Neural progenitor cell (in vitro differentiated cells): ENCODE data around the gene CP. TPM values are rescaled to one million over a fixed set of nuclear protein-coding genes. Genes with fewer than 3 reads are reported as not detected.
"Not testable (repeated sequence)": the region's sequence is repeated elsewhere in the genome, so short reads cannot be mapped to it uniquely, and the experiment has no call there.

Source experiments
- DNase-seq: peaks from one replicate; pipeline ENCODE4 v3.0.0-alpha.2; 2016; ENCODE audit warnings: low spot score
- H2AFZ ChIP-seq: fragments of 200-600 bp; sonication (generic); replicated peaks from 2 replicates; pipeline ENCODE4 v1.6.1; 2016; ENCODE audit warnings: antibody characterized with exemption
- H3F3A ChIP-seq: fragments of 200-600 bp; sonication (generic); 2 replicates; pipeline ENCODE4 v1.6.1; 2016; ENCODE audit warnings: antibody characterized with exemption, low read depth
- H3K27ac ChIP-seq: fragments of 200-600 bp; sonication (generic); 2 replicates; pipeline ENCODE4 v1.5.1; 2016; ENCODE audit warnings: mild to moderate bottlenecking
- H3K27me3 ChIP-seq: fragments of 200-600 bp; sonication (generic); 2 replicates; pipeline ENCODE4 v1.6.1; 2016; ENCODE audit warnings: mild to moderate bottlenecking, moderate library complexity
- H3K36me3 ChIP-seq: fragments of 200-600 bp; sonication (generic); 2 replicates; pipeline ENCODE4 v1.5.1; 2016
- H3K4me1 ChIP-seq: fragments of 200-600 bp; sonication (generic); 2 replicates; pipeline ENCODE4 v1.6.1; 2016; ENCODE audit warnings: mixed run types
- H3K4me2 ChIP-seq: fragments of 200-600 bp; sonication (generic); 2 replicates; pipeline ENCODE4 v1.6.1; 2016
- H3K4me3 ChIP-seq: fragments of 200-600 bp; sonication (generic); 2 replicates; pipeline ENCODE4 v1.5.1; 2016
- H3K79me2 ChIP-seq: fragments of 200-600 bp; sonication (generic); 2 replicates; pipeline ENCODE4 v1.6.1; 2016; ENCODE audit warnings: low read depth
- H3K9ac ChIP-seq: fragments of 200-600 bp; sonication (generic); 2 replicates; pipeline ENCODE4 v1.6.1; 2016
- H3K9me3 ChIP-seq: fragments of 200-600 bp; sonication (generic); 2 replicates; pipeline ENCODE4 v1.5.1; 2016; ENCODE audit warnings: low read depth
- H4K20me1 ChIP-seq: fragments of 200-600 bp; sonication (generic); 2 replicates; pipeline ENCODE4 v1.6.1; 2016; ENCODE audit warnings: low read depth
- H3K27ac Mint-ChIP-seq: 3 replicates; pipeline ENCODE4 v1.8.0; 2021; ENCODE audit warnings: mixed read lengths
- H3K27me3 Mint-ChIP-seq: 2 replicates; pipeline ENCODE4 v1.8.0; 2022; ENCODE audit warnings: low read depth, mild to moderate bottlenecking, inconsistent platforms, moderate library complexity, mixed read lengths; ENCODE audit not compliant: insufficient read depth
- H3K36me3 Mint-ChIP-seq: 3 replicates; pipeline ENCODE4 v1.8.0; 2021; ENCODE audit warnings: mixed read lengths
- H3K4me1 Mint-ChIP-seq: 3 replicates; pipeline ENCODE4 v1.8.0; 2021; ENCODE audit warnings: mixed read lengths
- H3K4me3 Mint-ChIP-seq: 3 replicates; pipeline ENCODE4 v1.8.0; 2021; ENCODE audit warnings: mild to moderate bottlenecking, moderate library complexity, mixed read lengths
- H3K9me3 Mint-ChIP-seq: 3 replicates; pipeline ENCODE4 v1.8.0; 2020; ENCODE audit warnings: mixed read lengths
- EZH2 ChIP-seq: fragments of 200-600 bp; sonication (generic); IDR thresholded peaks from 2 replicates; pipeline ENCODE4 v1.6.1; 2017; ENCODE audit warnings: antibody characterized with exemption, mild to moderate bottlenecking, moderate library complexity
- EZH2phosphoT487 ChIP-seq: fragments of 200-600 bp; sonication (generic); IDR thresholded peaks from 2 replicates; pipeline ENCODE4 v1.6.1; 2017; ENCODE audit warnings: antibody characterized with exemption
- total RNA-seq: library from RNA; depleted of rRNA; stranded (reverse); fragments of >200 nt; gene quantifications from 2 replicates; pipeline ENCODE4 v1.2.3, GENCODE V29; 2015; ENCODE audit warnings: low replicate concordance
- TF ChIP-seq, protein P1 (sequence below): fragments of 200-600 bp; sonication (generic); IDR thresholded peaks from 2 replicates; pipeline ENCODE4 v1.5.1; 2017; ENCODE audit warnings: antibody characterized with exemption, mild to moderate bottlenecking

The CP gene
- total RNA-seq, 1 donor from 2014 or later: not detected

DNA sequence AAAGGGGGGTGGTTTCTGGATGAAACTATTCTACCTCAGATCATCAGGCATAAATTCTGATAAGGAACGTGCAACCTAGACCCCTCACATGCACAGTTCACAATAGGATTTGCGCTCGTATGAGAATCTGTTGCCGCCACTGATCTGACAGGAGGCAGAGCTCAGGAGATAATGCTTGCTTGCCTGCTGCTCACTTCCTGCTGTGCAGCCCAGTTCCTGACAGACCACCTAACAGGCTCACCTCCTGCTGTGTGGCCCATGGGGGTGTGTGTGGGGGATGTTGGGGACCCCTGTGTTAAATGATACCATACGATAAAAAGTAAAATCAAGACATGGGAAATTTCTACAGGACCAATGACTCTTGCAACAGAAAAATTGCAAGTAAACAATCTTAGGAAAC lies 24.0 kb downstream of the CP start:
- peak overlapping the region; percentile 22 for H3K4me3 Mint-ChIP-seq
- peaks cover 36% of the 10 kb centered on the region for H3K4me1 ChIP-seq
- H3K4me2 ChIP-seq: peak overlapping the region; percentile 81
- H3K4me3 ChIP-seq: peak overlapping the region; percentile 49
- H3K9me3 Mint-ChIP-seq: peaks cover 2% of the 10 kb centered on the region
- H3K27me3 ChIP-seq: no peaks in the 10 kb centered on the region
- no peaks in the 10 kb centered on the region for H3K79me2 ChIP-seq
- peaks cover 28% of the 10 kb centered on the region for H3K4me1 Mint-ChIP-seq
- peak; percentile 56 for DNase-seq
- TF ChIP-seq EZH2phosphoT487 (no peak), EZH2 (no peak)
- TF ChIP-seq, protein P1, sequence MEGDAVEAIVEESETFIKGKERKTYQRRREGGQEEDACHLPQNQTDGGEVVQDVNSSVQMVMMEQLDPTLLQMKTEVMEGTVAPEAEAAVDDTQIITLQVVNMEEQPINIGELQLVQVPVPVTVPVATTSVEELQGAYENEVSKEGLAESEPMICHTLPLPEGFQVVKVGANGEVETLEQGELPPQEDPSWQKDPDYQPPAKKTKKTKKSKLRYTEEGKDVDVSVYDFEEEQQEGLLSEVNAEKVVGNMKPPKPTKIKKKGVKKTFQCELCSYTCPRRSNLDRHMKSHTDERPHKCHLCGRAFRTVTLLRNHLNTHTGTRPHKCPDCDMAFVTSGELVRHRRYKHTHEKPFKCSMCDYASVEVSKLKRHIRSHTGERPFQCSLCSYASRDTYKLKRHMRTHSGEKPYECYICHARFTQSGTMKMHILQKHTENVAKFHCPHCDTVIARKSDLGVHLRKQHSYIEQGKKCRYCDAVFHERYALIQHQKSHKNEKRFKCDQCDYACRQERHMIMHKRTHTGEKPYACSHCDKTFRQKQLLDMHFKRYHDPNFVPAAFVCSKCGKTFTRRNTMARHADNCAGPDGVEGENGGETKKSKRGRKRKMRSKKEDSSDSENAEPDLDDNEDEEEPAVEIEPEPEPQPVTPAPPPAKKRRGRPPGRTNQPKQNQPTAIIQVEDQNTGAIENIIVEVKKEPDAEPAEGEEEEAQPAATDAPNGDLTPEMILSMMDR: no peak
- H3K9me3 ChIP-seq: no peaks in the 10 kb centered on the region
- H3F3A ChIP-seq: peaks cover 30% of the 10 kb centered on the region
- H3K27ac ChIP-seq: no peak overlapping the region
- no peak overlapping the region for H3K27ac Mint-ChIP-seq
- H4K20me1 ChIP-seq: no peaks in the 10 kb centered on the region
- H3K27me3 Mint-ChIP-seq: peaks cover 3% of the 10 kb centered on the region
- no peaks in the 10 kb centered on the region for H3K36me3 ChIP-seq
- no peaks in the 10 kb centered on the region for H3K36me3 Mint-ChIP-seq
- H3K9ac ChIP-seq: no peak overlapping the region
- H2AFZ ChIP-seq: no peak overlapping the region

DNA sequence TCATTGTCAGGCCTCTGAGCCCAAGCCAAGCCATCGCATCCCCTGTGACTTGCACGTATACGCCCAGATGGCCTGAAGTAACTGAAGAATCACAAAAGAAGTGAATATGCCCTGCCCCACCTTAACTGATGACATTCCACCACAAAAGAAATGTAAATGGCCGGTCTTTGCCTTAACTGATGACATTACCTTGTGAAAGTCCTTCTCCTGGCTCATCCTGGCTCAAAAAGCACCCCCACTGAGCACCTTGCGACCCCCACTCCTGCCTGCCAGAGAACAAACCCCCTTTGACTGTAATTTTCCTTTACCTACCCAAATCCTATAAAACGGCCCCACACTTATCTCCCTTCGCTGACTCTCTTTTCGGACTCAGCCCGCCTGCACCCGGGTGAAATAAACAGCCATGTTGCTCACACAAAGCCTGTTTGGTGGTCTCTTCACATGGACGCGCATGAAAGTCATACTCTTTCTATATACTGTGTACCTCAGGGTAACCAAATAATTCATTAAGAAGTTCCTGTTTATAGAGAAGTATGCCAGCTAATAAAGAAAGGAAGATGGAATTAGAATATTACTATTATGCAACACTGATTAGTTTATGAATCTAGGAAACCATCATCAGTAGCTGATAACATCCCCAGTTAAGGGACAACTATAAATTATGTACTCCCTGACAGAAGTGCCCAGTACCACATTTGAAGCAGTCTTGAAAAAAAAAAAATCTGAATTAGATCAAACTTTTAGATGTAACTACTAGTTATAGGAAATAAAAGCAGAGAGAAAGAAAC lies 24.6 kb downstream of the CP start:
- H3K9me3 Mint-ChIP-seq, DNase-seq, H3K27ac ChIP-seq, H3K36me3 Mint-ChIP-seq, H3K36me3 ChIP-seq, H3K79me2 ChIP-seq, H3K9me3 ChIP-seq, H3K9ac ChIP-seq, H4K20me1 ChIP-seq, H3K27me3 Mint-ChIP-seq, H3K27me3 ChIP-seq: not testable (repeated sequence)
- peak overlapping the region; percentile 81 for H3K4me2 ChIP-seq
- peaks cover 36% of the 10 kb centered on the region for H3K4me1 ChIP-seq
- H2AFZ ChIP-seq: peak overlapping the region; percentile 74
- peak overlapping the region; percentile 49 for H3K4me3 ChIP-seq
- Mint-ChIP-seq H3K27ac (peak overlapping the region; percentile 51), H3K4me3 (peak overlapping the region; percentile 26), H3K4me1 (peaks cover 28% of the 10 kb centered on the region)
- peaks cover 30% of the 10 kb centered on the region for H3F3A ChIP-seq

DNA sequence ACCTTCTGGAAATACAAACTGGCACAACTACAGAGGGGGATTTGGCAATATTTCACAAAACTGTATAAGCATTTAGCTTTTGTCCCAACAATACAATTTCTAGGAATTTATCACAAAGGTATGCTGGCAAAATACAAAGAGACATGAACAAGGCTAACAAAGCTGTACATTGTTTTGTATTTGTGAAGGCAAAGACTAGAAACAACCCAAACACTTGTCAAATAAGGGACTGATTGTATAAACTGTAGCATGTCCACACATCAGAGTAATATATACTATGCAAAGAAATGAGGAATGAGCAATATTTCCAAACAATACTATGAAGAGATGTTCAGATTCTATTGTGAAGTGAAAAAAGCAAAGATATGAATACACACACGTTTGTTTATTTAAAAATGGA lies 26.4 kb downstream of the CP start:
- Histone ChIP-seq H3K27ac (no peak overlapping the region), H3K4me2 (no peak overlapping the region), H3F3A (peaks cover 30% of the 10 kb centered on the region), H3K4me1 (peaks cover 42% of the 10 kb centered on the region), H2AFZ (no peak overlapping the region), H3K27me3 (no peaks in the 10 kb centered on the region), H4K20me1 (no peaks in the 10 kb centered on the region), H3K36me3 (no peaks in the 10 kb centered on the region), H3K9me3 (no peaks in the 10 kb centered on the region), H3K79me2 (no peaks in the 10 kb centered on the region), H3K9ac (no peak overlapping the region), H3K4me3 (no peak overlapping the region)
- Mint-ChIP-seq H3K27ac (no peak overlapping the region), H3K27me3 (peaks cover 3% of the 10 kb centered on the region), H3K4me1 (peaks cover 28% of the 10 kb centered on the region), H3K9me3 (no peaks in the 10 kb centered on the region), H3K36me3 (no peaks in the 10 kb centered on the region), H3K4me3 (no peak overlapping the region)
- DNase-seq: no peak
- TF ChIP-seq, protein P1: no peak
- no peak for TF ChIP-seq EZH2
- TF ChIP-seq EZH2phosphoT487: no peak

DNA sequence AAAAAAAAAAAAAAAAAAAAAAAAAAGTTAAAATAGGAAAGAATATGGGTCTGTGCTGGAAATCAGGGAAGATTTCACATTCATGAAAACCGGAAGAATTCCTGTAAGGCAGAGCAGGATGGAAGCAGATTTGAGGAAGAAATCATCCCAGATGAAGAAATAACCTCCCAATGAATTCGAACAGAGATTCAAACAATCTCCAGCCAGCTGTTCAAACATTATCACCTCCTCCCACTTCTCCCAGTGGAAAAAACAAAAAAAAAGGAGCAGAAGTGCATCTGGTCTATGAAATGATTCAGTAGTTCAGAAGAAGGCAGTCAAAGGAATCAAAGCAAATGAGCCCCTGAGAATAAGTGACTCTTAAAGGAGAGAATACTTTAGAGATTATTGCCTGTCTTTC lies 33.1 kb downstream of the CP start:
- peaks cover 3% of the 10 kb centered on the region for H3K36me3 Mint-ChIP-seq
- TF ChIP-seq EZH2phosphoT487 (no peak), EZH2 (no peak)
- TF ChIP-seq, protein P1: no peak
- H3K27me3 Mint-ChIP-seq: no peaks in the 10 kb centered on the region
- peak overlapping the region; percentile 89 for H3K27ac Mint-ChIP-seq
- peaks cover 16% of the 10 kb centered on the region for H3K9me3 Mint-ChIP-seq
- Histone ChIP-seq H3K9me3 (no peaks in the 10 kb centered on the region), H4K20me1 (no peaks in the 10 kb centered on the region), H3K4me2 (no peak overlapping the region), H3K4me1 (peaks cover 5% of the 10 kb centered on the region), H3K27ac (no peak overlapping the region), H3K79me2 (no peaks in the 10 kb centered on the region), H3F3A (no peaks in the 10 kb centered on the region), H3K4me3 (no peak overlapping the region), H3K27me3 (no peaks in the 10 kb centered on the region), H3K36me3 (no peaks in the 10 kb centered on the region), H3K9ac (no peak overlapping the region), H2AFZ (no peak overlapping the region)
- no peak overlapping the region for H3K4me3 Mint-ChIP-seq
- DNase-seq: no peak
- H3K4me1 Mint-ChIP-seq: peaks cover 24% of the 10 kb centered on the region
